ENCODE measurements around the gene APCDD1. TPM values are rescaled to one million over a fixed set of nuclear protein-coding genes. Genes with fewer than 3 reads are reported as not detected.

The APCDD1 gene
- total and polyA plus RNA-seq, 2 experiments from 2014 or later, result 30.8 to 51.2 TPM

DNA sequence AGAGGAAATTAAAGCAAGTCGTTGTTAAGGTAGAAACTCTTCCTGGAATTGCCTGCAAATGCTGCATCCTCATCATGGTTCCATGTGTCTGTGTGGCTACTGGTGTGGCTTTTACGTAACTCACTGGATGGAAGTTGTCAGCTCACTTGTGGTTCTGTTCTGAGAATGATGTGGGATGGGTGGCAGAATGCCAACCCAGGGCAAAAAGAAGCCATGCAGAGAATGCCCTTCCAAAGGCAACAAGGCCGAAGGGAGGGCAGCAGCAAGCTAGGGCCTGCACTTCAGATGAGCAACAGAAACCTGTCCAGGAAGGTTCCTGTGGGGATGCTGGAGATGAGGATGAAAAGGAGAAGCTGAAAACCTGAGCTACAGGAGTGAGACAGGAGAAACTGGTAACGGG, 61.0 kb downstream of the APCDD1 start:
- no peaks in the 10 kb centered on the region for H3K36me3 ChIP-seq
- TF ChIP-seq, protein P1, sequence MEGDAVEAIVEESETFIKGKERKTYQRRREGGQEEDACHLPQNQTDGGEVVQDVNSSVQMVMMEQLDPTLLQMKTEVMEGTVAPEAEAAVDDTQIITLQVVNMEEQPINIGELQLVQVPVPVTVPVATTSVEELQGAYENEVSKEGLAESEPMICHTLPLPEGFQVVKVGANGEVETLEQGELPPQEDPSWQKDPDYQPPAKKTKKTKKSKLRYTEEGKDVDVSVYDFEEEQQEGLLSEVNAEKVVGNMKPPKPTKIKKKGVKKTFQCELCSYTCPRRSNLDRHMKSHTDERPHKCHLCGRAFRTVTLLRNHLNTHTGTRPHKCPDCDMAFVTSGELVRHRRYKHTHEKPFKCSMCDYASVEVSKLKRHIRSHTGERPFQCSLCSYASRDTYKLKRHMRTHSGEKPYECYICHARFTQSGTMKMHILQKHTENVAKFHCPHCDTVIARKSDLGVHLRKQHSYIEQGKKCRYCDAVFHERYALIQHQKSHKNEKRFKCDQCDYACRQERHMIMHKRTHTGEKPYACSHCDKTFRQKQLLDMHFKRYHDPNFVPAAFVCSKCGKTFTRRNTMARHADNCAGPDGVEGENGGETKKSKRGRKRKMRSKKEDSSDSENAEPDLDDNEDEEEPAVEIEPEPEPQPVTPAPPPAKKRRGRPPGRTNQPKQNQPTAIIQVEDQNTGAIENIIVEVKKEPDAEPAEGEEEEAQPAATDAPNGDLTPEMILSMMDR (IDR thresholded peaks at IDR 0.05; ENCODE audit: low read depth, low read length), result no peak
- no peaks in the 10 kb centered on the region for H3K9me3 ChIP-seq (ENCODE audit: low read depth)
- H3K27me3 ChIP-seq, result no peaks in the 10 kb centered on the region
- DNase-seq (ENCODE audit: low read depth in 1 of 2, low spot score in 1 of 2), result no peak
- peaks cover 12% of the 10 kb centered on the region for H3K4me1 ChIP-seq (ENCODE audit: low read depth)
- no peak overlapping the region for H3K4me3 ChIP-seq
- H3K27ac ChIP-seq, result no peak overlapping the region

DNA sequence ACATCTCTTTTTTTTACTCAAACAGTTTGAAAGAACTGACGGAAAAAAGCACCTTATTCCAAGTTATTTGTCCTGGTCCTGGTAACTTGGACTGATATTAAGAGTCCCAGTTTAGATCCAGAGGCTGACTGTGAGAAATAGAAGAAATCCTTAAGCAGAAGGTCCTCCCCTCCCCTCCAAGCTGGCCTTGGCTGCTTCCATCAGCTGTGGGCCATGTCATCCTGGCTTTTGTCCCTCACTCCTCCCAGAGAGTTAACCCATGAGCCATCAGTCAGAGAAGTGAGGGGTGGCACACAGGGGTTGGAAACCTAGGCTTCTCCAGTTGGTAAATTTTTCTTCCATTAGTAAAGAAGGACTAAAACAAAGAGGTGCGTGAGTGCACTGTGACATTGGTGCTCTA, 61.6 kb downstream of the APCDD1 start:
- Histone ChIP-seq H3K9me3 (ENCODE audit: low read depth) (no peaks in the 10 kb centered on the region), H3K36me3 (no peaks in the 10 kb centered on the region), H3K27me3 (no peaks in the 10 kb centered on the region), H3K4me1 (ENCODE audit: low read depth) (peaks cover 8% of the 10 kb centered on the region), H3K27ac (no peak overlapping the region), H3K4me3 (no peak overlapping the region)
- TF ChIP-seq, protein P1 (IDR thresholded peaks at IDR 0.05; ENCODE audit: low read depth, low read length), result no peak
- no peak for DNase-seq (ENCODE audit: low read depth in 1 of 2, low spot score in 1 of 2)

DNA sequence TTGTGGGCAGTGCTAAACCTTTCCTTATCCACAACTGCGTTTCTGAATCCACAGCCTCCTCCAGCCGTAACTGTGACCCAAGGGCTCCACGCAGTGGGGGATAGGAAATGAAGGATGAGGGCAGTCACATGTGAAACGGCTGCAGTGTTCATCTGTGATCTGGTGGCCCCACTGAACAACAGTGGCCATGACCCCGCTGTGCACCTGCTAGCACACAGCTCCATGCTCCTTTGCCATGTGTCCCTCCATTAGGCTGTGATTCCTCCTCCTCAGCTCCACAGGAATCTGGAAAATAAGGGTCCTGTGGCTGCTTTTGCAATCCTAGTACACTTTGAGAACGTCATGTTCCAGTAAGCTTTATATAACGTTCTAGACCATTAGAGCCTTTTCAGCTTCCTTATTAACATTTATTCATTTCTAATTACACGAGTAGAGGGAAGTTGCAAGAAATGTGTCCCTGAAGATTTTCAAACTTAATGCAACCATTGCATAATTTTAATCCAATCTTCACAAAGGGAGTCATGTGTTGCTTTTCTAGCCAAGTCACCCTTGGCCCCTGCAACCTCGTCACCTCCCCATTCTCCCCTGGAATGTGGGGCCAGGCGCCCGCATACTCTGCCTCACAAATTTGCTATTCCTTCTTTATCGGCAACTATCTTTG, 64.3 kb downstream of the APCDD1 start:
- Histone ChIP-seq H3K4me1 (ENCODE audit: low read depth) (peaks cover 7% of the 10 kb centered on the region), H3K4me3 (no peak overlapping the region), H3K27me3 (no peaks in the 10 kb centered on the region), H3K9me3 (ENCODE audit: low read depth) (no peaks in the 10 kb centered on the region), H3K27ac (no peak overlapping the region), H3K36me3 (no peaks in the 10 kb centered on the region)
- TF ChIP-seq, protein P1 (IDR thresholded peaks at IDR 0.05; ENCODE audit: low read depth, low read length), result peak; percentile 53
- DNase-seq (ENCODE audit: low read depth in 1 of 2, low spot score in 1 of 2), result peak; percentile 73 to 75

DNA sequence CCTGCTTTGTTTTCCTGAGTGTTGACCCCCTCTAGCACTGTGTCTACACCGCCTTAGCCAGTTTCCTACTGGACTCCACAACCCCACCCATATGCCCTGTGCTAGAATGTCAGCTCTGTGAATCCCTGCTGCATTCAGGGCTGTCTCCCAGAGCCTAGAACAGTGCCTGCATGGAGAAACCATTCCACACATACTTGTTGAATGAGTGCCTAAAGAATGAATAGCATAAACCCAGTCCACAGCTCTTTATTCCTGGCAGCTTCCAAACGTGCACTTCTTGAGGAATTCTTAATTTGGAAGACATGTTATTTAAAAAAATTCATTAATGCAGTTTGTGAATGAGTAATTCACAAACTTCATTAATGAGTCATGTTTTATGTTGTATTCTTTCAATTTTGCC, 64.9 kb downstream of the APCDD1 start:
- Histone ChIP-seq H3K27ac (no peak overlapping the region), H3K9me3 (ENCODE audit: low read depth) (no peaks in the 10 kb centered on the region), H3K4me1 (ENCODE audit: low read depth) (peaks cover 7% of the 10 kb centered on the region), H3K27me3 (no peaks in the 10 kb centered on the region), H3K4me3 (no peak overlapping the region), H3K36me3 (no peaks in the 10 kb centered on the region)
- TF ChIP-seq, protein P1 (IDR thresholded peaks at IDR 0.05; ENCODE audit: low read depth, low read length), result no peak
- DNase-seq (ENCODE audit: low read depth in 1 of 2, low spot score in 1 of 2), result peak in 1 of 2 donors; percentile 43

DNA sequence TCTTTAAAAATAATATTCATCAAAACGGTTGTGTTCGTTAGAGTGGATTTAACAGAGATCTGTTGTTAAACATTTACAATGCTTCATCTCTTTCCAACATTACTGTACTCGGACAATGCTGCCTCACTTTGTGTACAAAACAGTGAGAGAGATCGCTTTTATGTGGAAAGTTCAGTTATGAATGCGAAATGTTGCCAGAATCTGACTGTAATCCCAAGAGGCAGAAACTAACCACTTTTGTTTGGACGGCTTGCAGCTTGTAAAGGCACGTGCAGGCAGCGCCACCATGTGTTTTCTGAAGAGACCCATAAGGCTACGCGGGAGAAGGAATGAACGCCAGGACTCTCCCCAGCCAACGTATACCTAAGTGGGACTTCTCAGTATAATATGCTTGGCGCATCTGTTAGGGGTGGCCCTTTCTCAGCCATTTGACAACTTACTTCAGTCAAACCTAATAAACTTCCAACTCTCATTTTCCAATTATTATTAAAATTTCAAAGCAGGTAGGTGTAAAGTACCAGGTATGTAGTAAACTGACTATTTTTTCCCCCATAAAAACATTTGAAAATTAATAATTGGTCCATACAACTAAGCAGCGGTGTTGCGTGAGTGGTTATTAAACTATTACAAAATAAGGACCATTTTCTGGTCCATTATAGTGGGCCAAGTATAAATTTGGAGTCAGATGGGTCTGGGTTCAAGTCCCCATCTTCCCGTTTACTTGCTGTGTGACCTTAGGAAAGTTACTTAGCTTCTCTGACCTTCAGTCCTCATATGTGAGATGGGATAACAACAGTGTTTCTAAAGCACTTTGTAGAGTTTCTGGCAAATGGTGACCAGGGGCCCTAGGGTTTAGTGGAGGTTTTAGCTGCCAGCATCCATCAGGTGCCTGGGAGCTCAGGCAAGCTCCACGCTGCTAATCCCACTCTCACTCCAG, 65.8 kb downstream of the APCDD1 start:
- Histone ChIP-seq H3K27ac (no peak overlapping the region), H3K36me3 (no peaks in the 10 kb centered on the region), H3K4me1 (ENCODE audit: low read depth) (peaks cover 7% of the 10 kb centered on the region), H3K4me3 (no peak overlapping the region), H3K9me3 (ENCODE audit: low read depth) (no peaks in the 10 kb centered on the region), H3K27me3 (no peaks in the 10 kb centered on the region)
- TF ChIP-seq, protein P1 (IDR thresholded peaks at IDR 0.05; ENCODE audit: low read depth, low read length), result peak; percentile 86
- DNase-seq (ENCODE audit: low read depth in 1 of 2, low spot score in 1 of 2), result peak; percentile 88 to 98
